GM12892 (cell line): ENCODE measurements around the gene NOP9.

Source experiments
- DNase-seq: peaks from one replicate; pipeline ENCODE4 v3.0.0; 2011; ENCODE audit not compliant: insufficient read length
- FAIRE-seq: peaks from 2 replicates; lab custom pipeline; 2011; peaks lifted over from hg19 to GRCh38; lab: Jason Lieb, UNC
- POLR2A ChIP-seq: IDR thresholded peaks from 2 replicates; pipeline ENCODE4 v1.6.1; 2011; ENCODE audit warnings: low read depth, low read length, control low read depth
- POLR2AphosphoS5 ChIP-seq: IDR thresholded peaks from 2 replicates; pipeline ENCODE4 v1.6.1; 2011; ENCODE audit warnings: low read depth, low read length, control low read depth
- TAF1 ChIP-seq: IDR thresholded peaks from 2 replicates; pipeline ENCODE4 v1.6.1; 2011; ENCODE audit warnings: low read depth, mild to moderate bottlenecking, control low read depth, low read length, borderline replicate concordance

Gene NOP9

GRCh38 chr14:24300326-24300980 is 803 bp downstream of the NOP9 start:
- no peak for FAIRE-seq
- DNase-seq = no peak
- TF ChIP-seq POLR2AphosphoS5 (no peak), POLR2A (no peak), TAF1 (no peak)

GRCh38 chr14:24304019-24304387 is 4.4 kb downstream of the NOP9 start:
- DNase-seq = no peak
- FAIRE-seq = no peak
- TF ChIP-seq POLR2A (no peak), POLR2AphosphoS5 (no peak), TAF1 (no peak)

- no peak for DNase-seq
- no peak for FAIRE-seq
- TF ChIP-seq TAF1 (no peak), POLR2A (no peak), POLR2AphosphoS5 (no peak)
Observed at GRCh38 chr14:24307156-24307574, 7.5 kb downstream of the NOP9 start.

- FAIRE-seq = peak; percentile 62
- peak; percentile 42 for DNase-seq
- no peak for TF ChIP-seq TAF1
- TF ChIP-seq POLR2A = no peak
- TF ChIP-seq POLR2AphosphoS5 = no peak
Observed at GRCh38 chr14:24307575-24308341, 8.1 kb downstream of the NOP9 start, which contains the start of gene CIDEB. Gene CIDEB (minus strand): TSS chr14:24307977. CDS start chr14:24307858, 119 bp downstream.

- no peak for FAIRE-seq
- no peak for DNase-seq
- TF ChIP-seq POLR2A (no peak), TAF1 (no peak), POLR2AphosphoS5 (peak; percentile 29; the same call in 1 of the 2 replicates)
Observed at GRCh38 chr14:24308342-24309124, 8.9 kb downstream of the NOP9 start.

GRCh38 chr14:24309538-24310264 is 10.1 kb downstream of the NOP9 start, which contains the start of gene LTB4R2:
Gene LTB4R2 (plus strand): TSS chr14:24310140. CDS start chr14:24310665, 525 bp downstream.
- FAIRE-seq = no peak

GRCh38 chr14:24310265-24310645 is 10.6 kb downstream of the NOP9 start:
- DNase-seq = no peak
- TF ChIP-seq POLR2A = no peak
- no peak for FAIRE-seq

More at GRCh38 chr14:24309538-24310264, 10.1 kb downstream of the NOP9 start, which contains the start of gene LTB4R2:
- TF ChIP-seq POLR2AphosphoS5 = no peak
- TF ChIP-seq POLR2A = no peak; the same call in 1 of the 2 replicates
- no peak for TF ChIP-seq TAF1
- DNase-seq = no peak

- peak; percentile 93 for FAIRE-seq
- peak; percentile 65 for DNase-seq
Observed at GRCh38 chr14:24310646-24311604, 11.3 kb downstream of the NOP9 start, which contains the start of gene LTB4R. Gene LTB4R (plus strand): TSS chr14:24311502. CDS start chr14:24315652, 4,150 bp downstream.

GRCh38 chr14:24311837-24312615 is 12.4 kb downstream of the NOP9 start:
- DNase-seq (no peak), FAIRE-seq (no peak)
- no peak for TF ChIP-seq POLR2A
- TF ChIP-seq TAF1 = no peak
- no peak for TF ChIP-seq POLR2AphosphoS5

More at GRCh38 chr14:24310646-24311604, 11.3 kb downstream of the NOP9 start, which contains the start of gene LTB4R:
- TF ChIP-seq POLR2A (peak; percentile 11), TAF1 (no peak), POLR2AphosphoS5 (peak; percentile 56; the same call in 1 of the 2 replicates)
